ENCODE measurements around the gene CCHCR1.

Gene CCHCR1

GRCh38 chr6:31180500-31180899, 22.9 kb upstream of the CCHCR1 start:
- TF ChIP-seq GATA3 (IDR thresholded peaks at IDR 0.05; ENCODE audit: low read depth, low read length) (no peak), GATA2 (IDR thresholded peaks at IDR 0.05; ENCODE audit: low read depth, low read length) (no peak)

- no peak for TF ChIP-seq GATA3 (IDR thresholded peaks at IDR 0.05; ENCODE audit: low read depth, low read length)
- no peak for TF ChIP-seq GATA2 (IDR thresholded peaks at IDR 0.05; ENCODE audit: low read depth, low read length)
Measured at GRCh38 chr6:31179896-31180295, 22.3 kb upstream of the CCHCR1 start.

- no peak for TF ChIP-seq GATA3 (IDR thresholded peaks at IDR 0.05; ENCODE audit: low read depth, low read length)
- TF ChIP-seq GATA2 (IDR thresholded peaks at IDR 0.05; ENCODE audit: low read depth, low read length), result no peak
Measured at GRCh38 chr6:31179042-31179386, 21.4 kb upstream of the CCHCR1 start.

GRCh38 chr6:31178143-31179041, 20.8 kb upstream of the CCHCR1 start:
- no peak for TF ChIP-seq GATA2 (IDR thresholded peaks at IDR 0.05; ENCODE audit: low read depth, low read length)
- TF ChIP-seq GATA3 (IDR thresholded peaks at IDR 0.05; ENCODE audit: low read depth, low read length), result no peak

- TF ChIP-seq GATA2 (IDR thresholded peaks at IDR 0.05; ENCODE audit: low read depth, low read length) (no peak), GATA3 (IDR thresholded peaks at IDR 0.05; ENCODE audit: low read depth, low read length) (no peak)
Measured at GRCh38 chr6:31175971-31176370, 18.4 kb upstream of the CCHCR1 start.

GRCh38 chr6:31174378-31174777, 16.8 kb upstream of the CCHCR1 start:
- TF ChIP-seq GATA2 (IDR thresholded peaks at IDR 0.05; ENCODE audit: low read depth, low read length), result no peak
- TF ChIP-seq GATA3 (IDR thresholded peaks at IDR 0.05; ENCODE audit: low read depth, low read length), result no peak

- no peak for TF ChIP-seq GATA3 (IDR thresholded peaks at IDR 0.05; ENCODE audit: low read depth, low read length)
- no peak for TF ChIP-seq GATA2 (IDR thresholded peaks at IDR 0.05; ENCODE audit: low read depth, low read length)
Measured at GRCh38 chr6:31173406-31173805, 15.8 kb upstream of the CCHCR1 start.

- TF ChIP-seq GATA3 (IDR thresholded peaks at IDR 0.05; ENCODE audit: low read depth, low read length) (no peak), GATA2 (IDR thresholded peaks at IDR 0.05; ENCODE audit: low read depth, low read length) (no peak)
Measured at GRCh38 chr6:31172973-31173384, 15.4 kb upstream of the CCHCR1 start.

- TF ChIP-seq GATA2 (IDR thresholded peaks at IDR 0.05; ENCODE audit: low read depth, low read length) (no peak), GATA3 (IDR thresholded peaks at IDR 0.05; ENCODE audit: low read depth, low read length) (no peak)
Measured at GRCh38 chr6:31171931-31172905, 14.6 kb upstream of the CCHCR1 start.

GRCh38 chr6:31170987-31171671, 13.5 kb upstream of the CCHCR1 start:
- TF ChIP-seq GATA2 (IDR thresholded peaks at IDR 0.05; ENCODE audit: low read depth, low read length), result no peak
- TF ChIP-seq GATA3 (IDR thresholded peaks at IDR 0.05; ENCODE audit: low read depth, low read length), result no peak

GRCh38 chr6:31170600-31170881, 12.9 kb upstream of the CCHCR1 start, which contains the start of gene POU5F1:
Gene POU5F1 (minus strand): TSS chr6:31170682. CDS start chr6:31170620, 62 bp downstream.
- TF ChIP-seq GATA3 (IDR thresholded peaks at IDR 0.05; ENCODE audit: low read depth, low read length), result no peak
- no peak for TF ChIP-seq GATA2 (IDR thresholded peaks at IDR 0.05; ENCODE audit: low read depth, low read length)

- TF ChIP-seq GATA2 (IDR thresholded peaks at IDR 0.05; ENCODE audit: low read depth, low read length), result no peak
- TF ChIP-seq GATA3 (IDR thresholded peaks at IDR 0.05; ENCODE audit: low read depth, low read length), result no peak
Measured at GRCh38 chr6:31169123-31169857, 11.7 kb upstream of the CCHCR1 start.

- TF ChIP-seq GATA3 (IDR thresholded peaks at IDR 0.05; ENCODE audit: low read depth, low read length) (no peak), GATA2 (IDR thresholded peaks at IDR 0.05; ENCODE audit: low read depth, low read length) (no peak)
Measured at GRCh38 chr6:31168606-31169005, 11.0 kb upstream of the CCHCR1 start.
